HepG2 (cell line): ENCODE results near the gene C17orf75. TPM values are rescaled to one million over a fixed set of nuclear protein-coding genes. Genes with fewer than 3 reads are reported as not detected.

Experiments
- CEBPG ChIP-seq: IDR thresholded peaks from 2 replicates; pipeline ENCODE4 v1.6.1; 2016
- ELF3 ChIP-seq: IDR thresholded peaks from 2 replicates; pipeline ENCODE4 v1.6.1; 2016; ENCODE audit warnings: missing genetic modification reagents, missing compliant biosample characterization
- NCOA2 ChIP-seq: sonication (generic); formaldehyde crosslinking; IDR thresholded peaks from 2 replicates; pipeline ENCODE4 v1.8.0; 2022; ENCODE audit warnings: inconsistent platforms
- NFE2L2 ChIP-seq: fragments of 150-350 bp; IDR thresholded peaks from 2 replicates; pipeline ENCODE4 v1.6.1; 2014; ENCODE audit warnings: low read length
- POLR2AphosphoS2 ChIP-seq: IDR thresholded peaks from 2 replicates; pipeline ENCODE4 v1.6.1; 2011; ENCODE audit warnings: low read depth, low read length, improper control_type of control experiment
- RBM39 ChIP-seq: fragments of 200-400 bp; formaldehyde crosslinking; IDR thresholded peaks from one replicate; pipeline ENCODE4 v1.6.1; 2018; ENCODE audit warnings: antibody characterized with exemption, mild to moderate bottlenecking, low read depth, low read length; ENCODE audit not compliant: poor library complexity, severe bottlenecking
- REST ChIP-seq, 2 experiments: IDR thresholded peaks; 2 replicates each; pipeline ENCODE4 v1.6.1; 2011 to 2012; ENCODE audit warnings: low read length in 2 of 2, borderline replicate concordance in 1 of 2, low read depth in 1 of 2, mild to moderate bottlenecking in 1 of 2, moderate library complexity in 1 of 2
- RFX3 ChIP-seq: IDR thresholded peaks from 2 replicates; pipeline ENCODE4 v1.6.1; 2016; ENCODE audit warnings: missing biosample characterization, missing genetic modification reagents
- RXRA ChIP-seq: sonication (generic); formaldehyde crosslinking; IDR thresholded peaks from 2 replicates; pipeline ENCODE4 v1.5.1; 2020; ENCODE audit warnings: missing genetic modification reagents
- ZC3H4 ChIP-seq: sonication (generic); formaldehyde crosslinking; IDR thresholded peaks from 2 replicates; pipeline ENCODE4 v1.4.0; 2020; ENCODE audit warnings: missing genetic modification reagents, borderline replicate concordance
- ZNF180 ChIP-seq: sonication (generic); formaldehyde crosslinking; IDR thresholded peaks from 2 replicates; pipeline ENCODE4 v1.4.0; 2020; ENCODE audit warnings: low read depth, missing genetic modification reagents, borderline replicate concordance
- ZNF740 ChIP-seq: sonication (generic); formaldehyde crosslinking; IDR thresholded peaks from 2 replicates; pipeline ENCODE4 v1.4.0; 2020; ENCODE audit warnings: missing genetic modification reagents
- polyA plus RNA-seq, 8 experiments: library from polyadenylated mRNA; depleted of rRNA in 3 of 8; stranded (reverse) in 7 of 8; unstranded in 1 of 8; fragments of >200 nt; fragmentation: Illumina TruSeq in 4 of 8; extraction: Trizol in 4 of 8; gene quantifications; 2 replicates each; pipeline versions ENCODE4 v1.2.1 to v1.2.3, GENCODE V29; 2011 to 2016; ENCODE audit warnings: low read depth in 4 of 8, missing spikeins in 1 of 8, mixed read lengths in 1 of 8; ENCODE audit not compliant: insufficient read depth in 1 of 8
- total RNA-seq, 5 experiments: library from RNA; depleted of rRNA; stranded (reverse); fragments of >200 nt; fragmentation: Illumina TruSeq; extraction: Trizol; gene quantifications; 2 replicates each; pipeline ENCODE4 v1.2.3, GENCODE V29; 2016; ENCODE audit warnings: low read depth in 1 of 5
- TF ChIP-seq, protein P1 (sequence below): sonication (generic); formaldehyde crosslinking; IDR thresholded peaks from 2 replicates; pipeline ENCODE4 v1.9.0; 2021; ENCODE audit warnings: mild to moderate bottlenecking, missing genetic modification reagents
- TF ChIP-seq, protein P2 (sequence below): sonication (generic); formaldehyde crosslinking; IDR thresholded peaks from 2 replicates; pipeline ENCODE4 v1.4.0; 2020; ENCODE audit warnings: missing genetic modification reagents
- TF ChIP-seq, protein P3 (sequence below): sonication (generic); formaldehyde crosslinking; conservative IDR thresholded peaks from 2 replicates; pipeline ENCODE4 v1.4.0; 2020; ENCODE audit warnings: missing genetic modification reagents

Gene C17orf75
- total and polyA plus RNA-seq, 2 of the 13 experiments (the other 11 are each of a cell fraction or from before 2014, with no cell fraction given): 16.2 to 33.0 TPM

DNA sequence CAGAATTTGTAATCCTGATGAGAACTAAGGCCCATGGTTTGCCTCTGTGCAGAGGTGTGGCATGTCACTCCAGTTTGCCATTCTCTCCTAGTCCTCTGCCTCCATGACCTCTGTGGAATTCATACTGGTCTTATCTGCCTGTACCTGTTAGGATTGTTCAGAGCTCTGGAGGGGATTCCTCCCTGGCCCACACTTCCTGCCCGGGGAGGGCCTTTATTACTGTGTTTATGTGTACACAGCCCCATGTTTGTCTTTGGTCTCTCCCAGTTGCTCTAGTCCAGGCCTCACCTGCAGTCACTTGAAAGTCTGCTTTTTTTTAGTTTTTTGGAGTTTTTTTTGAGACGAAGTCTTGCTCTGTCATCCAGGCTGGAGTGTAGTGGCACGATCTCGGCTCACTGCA is 39.9 kb downstream of the C17orf75 start (continued):
- no peak for TF ChIP-seq ZC3H4 (CRISPR knock-in tag)
- no peak for TF ChIP-seq NFE2L2
- no peak for TF ChIP-seq ZNF740 (CRISPR knock-in tag)
- no peak for TF ChIP-seq ZNF180
- TF ChIP-seq NCOA2 (CRISPR knock-in tag): peak; percentile 31; the same call in 1 of the 2 replicates
- TF ChIP-seq RBM39: no peak
- no peak; the same call in 1 of the 2 replicates for TF ChIP-seq RXRA (CRISPR knock-in tag)
- no peak for TF ChIP-seq CEBPG (CRISPR knock-in tag)
- TF ChIP-seq POLR2AphosphoS2: no peak
- TF ChIP-seq ELF3 (CRISPR knock-in tag): 0 out of 2 replicates have a peak, but pooled peaks have one; percentile 41
- no peak for TF ChIP-seq REST (IDR thresholded peaks at IDR 0.05; ENCODE audit: borderline replicate concordance in 1 of 2, low read depth in 1 of 2, low read length in 2 of 2)
- TF ChIP-seq, protein P1, sequence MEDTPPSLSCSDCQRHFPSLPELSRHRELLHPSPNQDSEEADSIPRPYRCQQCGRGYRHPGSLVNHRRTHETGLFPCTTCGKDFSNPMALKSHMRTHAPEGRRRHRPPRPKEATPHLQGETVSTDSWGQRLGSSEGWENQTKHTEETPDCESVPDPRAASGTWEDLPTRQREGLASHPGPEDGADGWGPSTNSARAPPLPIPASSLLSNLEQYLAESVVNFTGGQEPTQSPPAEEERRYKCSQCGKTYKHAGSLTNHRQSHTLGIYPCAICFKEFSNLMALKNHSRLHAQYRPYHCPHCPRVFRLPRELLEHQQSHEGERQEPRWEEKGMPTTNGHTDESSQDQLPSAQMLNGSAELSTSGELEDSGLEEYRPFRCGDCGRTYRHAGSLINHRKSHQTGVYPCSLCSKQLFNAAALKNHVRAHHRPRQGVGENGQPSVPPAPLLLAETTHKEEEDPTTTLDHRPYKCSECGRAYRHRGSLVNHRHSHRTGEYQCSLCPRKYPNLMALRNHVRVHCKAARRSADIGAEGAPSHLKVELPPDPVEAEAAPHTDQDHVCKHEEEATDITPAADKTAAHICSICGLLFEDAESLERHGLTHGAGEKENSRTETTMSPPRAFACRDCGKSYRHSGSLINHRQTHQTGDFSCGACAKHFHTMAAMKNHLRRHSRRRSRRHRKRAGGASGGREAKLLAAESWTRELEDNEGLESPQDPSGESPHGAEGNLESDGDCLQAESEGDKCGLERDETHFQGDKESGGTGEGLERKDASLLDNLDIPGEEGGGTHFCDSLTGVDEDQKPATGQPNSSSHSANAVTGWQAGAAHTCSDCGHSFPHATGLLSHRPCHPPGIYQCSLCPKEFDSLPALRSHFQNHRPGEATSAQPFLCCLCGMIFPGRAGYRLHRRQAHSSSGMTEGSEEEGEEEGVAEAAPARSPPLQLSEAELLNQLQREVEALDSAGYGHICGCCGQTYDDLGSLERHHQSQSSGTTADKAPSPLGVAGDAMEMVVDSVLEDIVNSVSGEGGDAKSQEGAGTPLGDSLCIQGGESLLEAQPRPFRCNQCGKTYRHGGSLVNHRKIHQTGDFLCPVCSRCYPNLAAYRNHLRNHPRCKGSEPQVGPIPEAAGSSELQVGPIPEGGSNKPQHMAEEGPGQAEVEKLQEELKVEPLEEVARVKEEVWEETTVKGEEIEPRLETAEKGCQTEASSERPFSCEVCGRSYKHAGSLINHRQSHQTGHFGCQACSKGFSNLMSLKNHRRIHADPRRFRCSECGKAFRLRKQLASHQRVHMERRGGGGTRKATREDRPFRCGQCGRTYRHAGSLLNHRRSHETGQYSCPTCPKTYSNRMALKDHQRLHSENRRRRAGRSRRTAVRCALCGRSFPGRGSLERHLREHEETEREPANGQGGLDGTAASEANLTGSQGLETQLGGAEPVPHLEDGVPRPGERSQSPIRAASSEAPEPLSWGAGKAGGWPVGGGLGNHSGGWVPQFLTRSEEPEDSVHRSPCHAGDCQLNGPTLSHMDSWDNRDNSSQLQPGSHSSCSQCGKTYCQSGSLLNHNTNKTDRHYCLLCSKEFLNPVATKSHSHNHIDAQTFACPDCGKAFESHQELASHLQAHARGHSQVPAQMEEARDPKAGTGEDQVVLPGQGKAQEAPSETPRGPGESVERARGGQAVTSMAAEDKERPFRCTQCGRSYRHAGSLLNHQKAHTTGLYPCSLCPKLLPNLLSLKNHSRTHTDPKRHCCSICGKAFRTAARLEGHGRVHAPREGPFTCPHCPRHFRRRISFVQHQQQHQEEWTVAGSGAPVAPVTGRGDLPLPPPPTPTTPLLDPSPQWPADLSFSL (CRISPR knock-in tag): no peak
- TF ChIP-seq, protein P2, sequence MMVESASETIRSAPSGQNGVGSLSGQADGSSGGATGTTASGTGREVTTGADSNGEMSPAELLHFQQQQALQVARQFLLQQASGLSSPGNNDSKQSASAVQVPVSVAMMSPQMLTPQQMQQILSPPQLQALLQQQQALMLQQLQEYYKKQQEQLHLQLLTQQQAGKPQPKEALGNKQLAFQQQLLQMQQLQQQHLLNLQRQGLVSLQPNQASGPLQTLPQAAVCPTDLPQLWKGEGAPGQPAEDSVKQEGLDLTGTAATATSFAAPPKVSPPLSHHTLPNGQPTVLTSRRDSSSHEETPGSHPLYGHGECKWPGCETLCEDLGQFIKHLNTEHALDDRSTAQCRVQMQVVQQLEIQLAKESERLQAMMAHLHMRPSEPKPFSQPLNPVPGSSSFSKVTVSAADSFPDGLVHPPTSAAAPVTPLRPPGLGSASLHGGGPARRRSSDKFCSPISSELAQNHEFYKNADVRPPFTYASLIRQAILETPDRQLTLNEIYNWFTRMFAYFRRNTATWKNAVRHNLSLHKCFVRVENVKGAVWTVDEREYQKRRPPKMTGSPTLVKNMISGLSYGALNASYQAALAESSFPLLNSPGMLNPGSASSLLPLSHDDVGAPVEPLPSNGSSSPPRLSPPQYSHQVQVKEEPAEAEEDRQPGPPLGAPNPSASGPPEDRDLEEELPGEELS (CRISPR knock-in tag): peak; percentile 91
- TF ChIP-seq, protein P3, sequence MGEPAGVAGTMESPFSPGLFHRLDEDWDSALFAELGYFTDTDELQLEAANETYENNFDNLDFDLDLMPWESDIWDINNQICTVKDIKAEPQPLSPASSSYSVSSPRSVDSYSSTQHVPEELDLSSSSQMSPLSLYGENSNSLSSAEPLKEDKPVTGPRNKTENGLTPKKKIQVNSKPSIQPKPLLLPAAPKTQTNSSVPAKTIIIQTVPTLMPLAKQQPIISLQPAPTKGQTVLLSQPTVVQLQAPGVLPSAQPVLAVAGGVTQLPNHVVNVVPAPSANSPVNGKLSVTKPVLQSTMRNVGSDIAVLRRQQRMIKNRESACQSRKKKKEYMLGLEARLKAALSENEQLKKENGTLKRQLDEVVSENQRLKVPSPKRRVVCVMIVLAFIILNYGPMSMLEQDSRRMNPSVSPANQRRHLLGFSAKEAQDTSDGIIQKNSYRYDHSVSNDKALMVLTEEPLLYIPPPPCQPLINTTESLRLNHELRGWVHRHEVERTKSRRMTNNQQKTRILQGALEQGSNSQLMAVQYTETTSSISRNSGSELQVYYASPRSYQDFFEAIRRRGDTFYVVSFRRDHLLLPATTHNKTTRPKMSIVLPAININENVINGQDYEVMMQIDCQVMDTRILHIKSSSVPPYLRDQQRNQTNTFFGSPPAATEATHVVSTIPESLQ (CRISPR knock-in tag): no peak
- no peak for TF ChIP-seq RFX3
